Measurements from ENCODE around the gene SLC6A16. TPM values are rescaled to one million over a fixed set of nuclear protein-coding genes. Genes with fewer than 3 reads are reported as not detected.

The SLC6A16 gene
- total RNA-seq, 1 experiment from 2014 or later: 3.7 TPM

DNA sequence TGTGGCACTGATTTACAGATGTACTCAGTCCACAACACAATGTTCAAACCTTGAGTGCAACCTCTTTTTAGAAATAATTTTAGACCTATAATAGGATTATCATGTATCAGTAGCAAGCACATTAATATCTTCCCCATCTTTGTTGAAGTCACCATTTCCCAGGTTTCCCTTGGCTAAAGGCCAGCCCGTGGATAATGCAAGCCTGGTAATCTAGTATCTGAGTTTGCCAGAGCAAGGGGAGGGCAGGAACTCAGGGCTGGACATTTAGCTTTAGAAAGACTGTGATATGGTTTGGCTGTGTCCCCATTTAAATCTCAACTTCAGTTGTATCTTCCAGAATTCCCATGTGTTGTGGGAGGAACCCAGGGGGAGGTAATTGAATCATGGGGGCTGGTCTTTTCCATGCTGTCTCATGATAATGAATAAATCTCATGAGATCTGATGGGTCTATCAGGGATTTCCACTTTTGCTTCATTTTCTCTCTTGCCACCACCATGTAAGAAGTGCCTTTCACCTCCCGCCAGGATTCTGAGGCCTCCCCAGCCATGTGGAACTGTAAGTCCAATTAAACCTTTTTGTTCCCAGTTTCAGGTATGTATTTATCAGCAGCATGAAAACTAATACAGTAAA is 37.7 kb downstream of the SLC6A16 start:
- no peaks in the 10 kb centered on the region for H3K36me3 ChIP-seq (ENCODE audit: insufficient read depth, low read length, poor library complexity, severe bottlenecking)
- BruUV-seq (replicated peaks): no TSS peak
- intact Hi-C loops (cut with micrococcal nuclease; ENCODE audit: unreplicated experiment): no loop called here
- TF ChIP-seq CTCF (conservative IDR thresholded peaks at IDR 0.05; ENCODE audit: low read depth, low read length) (no peak), EZH2 (IDR thresholded peaks at IDR 0.05; ENCODE audit: borderline replicate concordance, low read depth, low read length, poor library complexity, severe bottlenecking) (no peak)
- ChIA-PET CTCF (no interaction called here), POLR2A (ENCODE audit: low non-redundant PET) (no interaction called here)
- no peaks in the 10 kb centered on the region for H3K9me3 ChIP-seq (ENCODE audit: low read depth, low read length, poor library complexity, severe bottlenecking)
- no peaks in the 10 kb centered on the region for H3K4me1 ChIP-seq (ENCODE audit: insufficient read depth, low read length, poor library complexity, severe bottlenecking)
- H3K4me3 ChIP-seq (ENCODE audit: low read depth, low read length, poor library complexity, severe bottlenecking): no peak overlapping the region
- no peaks in the 10 kb centered on the region for H3K27me3 ChIP-seq (replicated peaks; ENCODE audit: insufficient read depth, low read depth, low read length, poor library complexity)
- no peak overlapping the region for H3K27ac ChIP-seq (ENCODE audit: low read depth, low read length, poor library complexity, severe bottlenecking)
- DNase-seq (ENCODE audit: low spot score): no peak

DNA sequence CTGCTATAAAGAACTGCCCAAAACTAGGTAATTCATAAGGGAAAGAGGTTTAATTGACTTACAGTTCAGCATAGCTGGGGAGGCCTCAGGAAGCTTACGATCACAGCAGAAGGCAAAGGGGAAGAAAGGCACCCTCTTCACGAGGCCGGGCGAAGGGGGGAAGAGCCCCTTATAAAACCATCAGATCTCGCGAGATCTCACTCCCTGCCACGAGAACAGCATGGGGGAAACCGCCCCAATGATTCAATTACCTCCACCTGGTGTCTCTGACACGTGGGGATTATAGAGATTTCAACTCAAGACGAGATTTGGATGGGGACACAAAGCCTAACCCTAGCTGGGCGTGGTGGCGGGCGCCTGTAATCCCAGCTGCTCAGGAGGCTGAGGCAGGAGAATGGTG is 42.8 kb downstream of the SLC6A16 start:
- CTCF ChIA-PET: no interaction called here
- Histone ChIP-seq H3K36me3 (ENCODE audit: insufficient read depth, low read length, poor library complexity, severe bottlenecking) (no peaks in the 10 kb centered on the region), H3K4me3 (ENCODE audit: low read depth, low read length, poor library complexity, severe bottlenecking) (no peak overlapping the region), H3K27me3 (replicated peaks; ENCODE audit: insufficient read depth, low read depth, low read length, poor library complexity) (no peaks in the 10 kb centered on the region), H3K27ac (ENCODE audit: low read depth, low read length, poor library complexity, severe bottlenecking) (no peak overlapping the region), H3K9me3 (ENCODE audit: low read depth, low read length, poor library complexity, severe bottlenecking) (no peaks in the 10 kb centered on the region), H3K4me1 (ENCODE audit: insufficient read depth, low read length, poor library complexity, severe bottlenecking) (no peaks in the 10 kb centered on the region)
- no peak for DNase-seq (ENCODE audit: low spot score)
- no TSS peak for BruUV-seq (replicated peaks)
- TF ChIP-seq EZH2 (IDR thresholded peaks at IDR 0.05; ENCODE audit: borderline replicate concordance, low read depth, low read length, poor library complexity, severe bottlenecking): no peak
- TF ChIP-seq CTCF (conservative IDR thresholded peaks at IDR 0.05; ENCODE audit: low read depth, low read length): no peak
- POLR2A ChIA-PET (ENCODE audit: low non-redundant PET): no interaction called here
- intact Hi-C loops (cut with micrococcal nuclease; ENCODE audit: unreplicated experiment): no loop called here

DNA sequence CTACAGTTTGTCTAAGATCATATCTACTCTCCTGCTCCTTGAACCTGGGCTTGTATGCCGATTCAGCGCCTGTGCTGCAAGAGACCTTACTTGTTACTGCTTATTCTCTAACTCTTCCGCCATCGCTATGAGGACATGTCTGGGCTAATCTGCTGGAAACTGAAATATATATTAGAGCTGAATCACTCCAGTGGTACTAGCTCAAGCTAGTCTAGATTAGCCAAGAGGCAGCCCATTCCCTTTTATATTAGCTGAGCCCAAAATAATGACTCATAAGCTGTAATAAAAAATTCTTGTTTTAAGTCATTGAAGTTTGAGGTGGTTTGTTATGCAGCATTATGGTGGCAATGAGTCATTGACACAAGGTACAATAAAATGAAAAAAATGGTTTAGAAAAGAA is 52.8 kb downstream of the SLC6A16 start:
- H3K36me3 ChIP-seq (ENCODE audit: insufficient read depth, low read length, poor library complexity, severe bottlenecking): no peaks in the 10 kb centered on the region
- peak; percentile 22 for DNase-seq (ENCODE audit: low spot score)
- no peak overlapping the region for H3K4me3 ChIP-seq (ENCODE audit: low read depth, low read length, poor library complexity, severe bottlenecking)
- no peak overlapping the region for H3K27ac ChIP-seq (ENCODE audit: low read depth, low read length, poor library complexity, severe bottlenecking)
- H3K9me3 ChIP-seq (ENCODE audit: low read depth, low read length, poor library complexity, severe bottlenecking): peaks cover 3% of the 10 kb centered on the region
- intact Hi-C loops (cut with micrococcal nuclease; ENCODE audit: unreplicated experiment): no loop called here
- H3K27me3 ChIP-seq (replicated peaks; ENCODE audit: insufficient read depth, low read depth, low read length, poor library complexity): no peaks in the 10 kb centered on the region
- no TSS peak for BruUV-seq (replicated peaks)
- H3K4me1 ChIP-seq (ENCODE audit: insufficient read depth, low read length, poor library complexity, severe bottlenecking): no peaks in the 10 kb centered on the region
- TF ChIP-seq CTCF (conservative IDR thresholded peaks at IDR 0.05; ENCODE audit: low read depth, low read length) (no peak), EZH2 (IDR thresholded peaks at IDR 0.05; ENCODE audit: borderline replicate concordance, low read depth, low read length, poor library complexity, severe bottlenecking) (no peak)
- ChIA-PET CTCF (no interaction called here), POLR2A (ENCODE audit: low non-redundant PET) (interaction anchor here (0.6 kb wide), 1 partner anchor 17 kb away, joined by 3 read pairs; no protein-coding TSS in a partner anchor)
